Fibroblast of lung (primary cell): Measurements from ENCODE around the gene DENND5B.

Source experiments
- CTCF ChIP-seq, 2 donors: IDR thresholded peaks in 1 of 2; conservative IDR thresholded peaks in 1 of 2; 1 replicate in 1 of 2; 2 replicates in 1 of 2; pipeline ENCODE4 v1.5.1; 2011 to 2012; ENCODE audit warnings: low read length in 2 of 2, control low read depth in 1 of 2, inconsistent platforms in 1 of 2, low read depth in 1 of 2, mild to moderate bottlenecking in 1 of 2
- EZH2 ChIP-seq: IDR thresholded peaks from 2 replicates; pipeline ENCODE4 v1.5.1; 2012; ENCODE audit warnings: low read length, control low read depth, mild to moderate bottlenecking; ENCODE audit errors: missing control alignments

GRCh38 chr12:31478898-31479297 lies 112.0 kb downstream of the DENND5B start:
- TF ChIP-seq EZH2 (no peak), CTCF (conservative IDR thresholded peaks at IDR 0.05 in 1 of 2, IDR thresholded peaks at IDR 0.05 in 1 of 2; ENCODE audit: low read depth in 1 of 2, low read length in 2 of 2) (no peak)
